Vagina (tissue), 2 donors: ENCODE results near the gene FBXO36. TPM values are rescaled to one million over a fixed set of nuclear protein-coding genes. Genes with fewer than 3 reads are reported as not detected.
"Not testable (repeated sequence)": the region's sequence is repeated elsewhere in the genome, so short reads cannot be mapped to it uniquely, and the experiment has no call there.

Experiments
- DNase-seq, 2 donors: peaks; one replicate each; pipeline ENCODE4 v3.0.0-alpha.2; 2017; ENCODE audit errors: extremely low spot score in 2 of 2
- H3K27ac ChIP-seq: fragments of 200-600 bp; sonication (generic); one replicate; pipeline ENCODE4 v1.5.1; 2019
- H3K27me3 ChIP-seq: fragments of 200-600 bp; sonication (generic); one replicate; pipeline ENCODE4 v1.5.1; 2019
- H3K36me3 ChIP-seq, 2 donors: fragments of 200-600 bp; sonication (generic); one replicate each; pipeline ENCODE4 v1.5.1; 2017 to 2019
- H3K4me1 ChIP-seq: fragments of 200-600 bp; sonication (generic); one replicate; pipeline ENCODE4 v1.5.1; 2019
- H3K4me3 ChIP-seq, 2 donors: fragments of 200-600 bp; sonication (generic); 1 replicate in 1 of 2; 2 replicates in 1 of 2; pipeline ENCODE4 v1.5.1; 2016 to 2019
- H3K9me3 ChIP-seq: fragments of 200-600 bp; sonication (generic); one replicate; pipeline ENCODE4 v1.5.1; 2019
- CTCF ChIP-seq, 3 experiments: fragments of 450-650 bp in 2 of 3; fragments of 200-600 bp in 1 of 3; sonication (generic) in 1 of 3; IDR thresholded peaks; one replicate each; pipeline ENCODE4 v1.5.1; 2017 to 2019; ENCODE audit warnings: antibody characterized with exemption in 3 of 3, mild to moderate bottlenecking in 2 of 3, moderate library complexity in 2 of 3
- POLR2A ChIP-seq, 2 donors: fragments of 450-650 bp; IDR thresholded peaks; one replicate each; pipeline ENCODE4 v1.6.1; 2017; ENCODE audit warnings: antibody characterized with exemption in 2 of 2, mild to moderate bottlenecking in 2 of 2, moderate library complexity in 2 of 2
- POLR2AphosphoS5 ChIP-seq, 2 donors: sonication (generic); formaldehyde crosslinking; IDR thresholded peaks; one replicate each; pipeline ENCODE4 v1.9.0; 2017; ENCODE audit warnings: antibody characterized with exemption in 2 of 2, mild to moderate bottlenecking in 2 of 2, low read depth in 1 of 2; ENCODE audit not compliant: insufficient read depth in 1 of 2
- intact Hi-C: fragments of 100-400 bp; cut with DNase I; formaldehyde crosslinking; loops from one replicate; pipeline ENCODE4 v1.15.1; 2023
- total RNA-seq: library from RNA; depleted of rRNA; stranded (reverse); fragments of >200 nt; gene quantifications from one replicate; pipeline ENCODE4 v1.2.3, GENCODE V29; 2016

Gene FBXO36
- total RNA-seq, 1 donor from 2014 or later = 1.7 TPM

- no peak overlapping the region for H3K27ac ChIP-seq
- DNase-seq = no peak
- H3K4me1 ChIP-seq = peaks cover 12% of the 10 kb centered on the region
- H3K4me3 ChIP-seq = no peak overlapping the region
- intact Hi-C loops = no loop called here
- no peaks in the 10 kb centered on the region for H3K9me3 ChIP-seq
- H3K36me3 ChIP-seq = no peaks in the 10 kb centered on the region
- no peak for TF ChIP-seq CTCF (IDR thresholded peaks at IDR 0.05)
- no peak for TF ChIP-seq POLR2AphosphoS5 (IDR thresholded peaks at IDR 0.05; ENCODE audit: insufficient read depth in 1 of 2, low read depth in 1 of 2)
- TF ChIP-seq POLR2A (IDR thresholded peaks at IDR 0.05) = no peak
- H3K27me3 ChIP-seq = no peaks in the 10 kb centered on the region
Observed at GRCh38 chr2:229888031-229888430, 34.3 kb upstream of the FBXO36 start.

GRCh38 chr2:229889023-229889422 lies 33.3 kb upstream of the FBXO36 start:
- no peaks in the 10 kb centered on the region for H3K9me3 ChIP-seq
- H3K36me3 ChIP-seq = no peaks in the 10 kb centered on the region
- DNase-seq = no peak
- intact Hi-C loops = no loop called here
- no peak overlapping the region for H3K4me3 ChIP-seq
- peaks cover 11% of the 10 kb centered on the region for H3K4me1 ChIP-seq
- no peak overlapping the region for H3K27ac ChIP-seq
- H3K27me3 ChIP-seq = no peaks in the 10 kb centered on the region
- TF ChIP-seq POLR2A (IDR thresholded peaks at IDR 0.05) (no peak), POLR2AphosphoS5 (IDR thresholded peaks at IDR 0.05; ENCODE audit: insufficient read depth in 1 of 2, low read depth in 1 of 2) (no peak), CTCF (IDR thresholded peaks at IDR 0.05) (no peak)

GRCh38 chr2:229896857-229897256 lies 25.4 kb upstream of the FBXO36 start:
- Histone ChIP-seq H3K27ac (no peak overlapping the region), H3K4me1 (peaks cover 53% of the 10 kb centered on the region), H3K27me3 (no peaks in the 10 kb centered on the region), H3K36me3 (no peaks in the 10 kb centered on the region), H3K4me3 (no peak overlapping the region), H3K9me3 (no peaks in the 10 kb centered on the region)
- DNase-seq = no peak
- TF ChIP-seq POLR2AphosphoS5 (IDR thresholded peaks at IDR 0.05; ENCODE audit: insufficient read depth in 1 of 2, low read depth in 1 of 2) (no peak), CTCF (IDR thresholded peaks at IDR 0.05) (no peak)
- intact Hi-C loops = no loop called here

DNA sequence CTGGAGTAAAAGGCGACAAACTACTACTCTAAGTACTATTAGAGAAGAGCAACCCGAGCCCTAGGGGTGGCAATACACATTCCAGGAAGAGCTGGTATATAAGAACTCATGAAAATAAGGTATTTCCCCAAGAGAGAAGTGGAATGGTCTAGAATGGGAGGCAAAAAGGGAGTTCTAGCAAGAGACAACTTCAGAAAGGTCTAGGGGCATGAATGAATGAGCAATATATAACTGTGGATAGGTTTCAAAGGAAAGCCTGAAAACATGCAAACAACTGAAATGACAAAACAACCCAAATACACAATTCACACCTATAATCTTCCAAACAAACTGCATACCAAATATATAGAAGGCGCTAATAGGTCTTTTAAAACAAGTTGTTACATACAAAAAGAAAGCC lies 22.7 kb upstream of the FBXO36 start:
- no peak for TF ChIP-seq POLR2AphosphoS5 (IDR thresholded peaks at IDR 0.05; ENCODE audit: insufficient read depth in 1 of 2, low read depth in 1 of 2)
- H3K9me3 ChIP-seq = no peaks in the 10 kb centered on the region
- peaks cover 59% of the 10 kb centered on the region for H3K4me1 ChIP-seq
- H3K36me3 ChIP-seq = no peaks in the 10 kb centered on the region
- intact Hi-C loops = no loop called here
- H3K27me3 ChIP-seq = no peaks in the 10 kb centered on the region
- no peak for DNase-seq
- H3K4me3 ChIP-seq = no peak overlapping the region
- H3K27ac ChIP-seq = no peak overlapping the region

GRCh38 chr2:229900012-229900411 lies 22.3 kb upstream of the FBXO36 start:
- Histone ChIP-seq H3K4me3 (no peak overlapping the region), H3K9me3 (no peaks in the 10 kb centered on the region), H3K36me3 (no peaks in the 10 kb centered on the region), H3K4me1 (peaks cover 59% of the 10 kb centered on the region), H3K27me3 (no peaks in the 10 kb centered on the region), H3K27ac (no peak overlapping the region)
- DNase-seq = no peak
- intact Hi-C loops = no loop called here
- TF ChIP-seq CTCF (IDR thresholded peaks at IDR 0.05) (no peak), POLR2AphosphoS5 (IDR thresholded peaks at IDR 0.05; ENCODE audit: insufficient read depth in 1 of 2, low read depth in 1 of 2) (no peak)

DNA sequence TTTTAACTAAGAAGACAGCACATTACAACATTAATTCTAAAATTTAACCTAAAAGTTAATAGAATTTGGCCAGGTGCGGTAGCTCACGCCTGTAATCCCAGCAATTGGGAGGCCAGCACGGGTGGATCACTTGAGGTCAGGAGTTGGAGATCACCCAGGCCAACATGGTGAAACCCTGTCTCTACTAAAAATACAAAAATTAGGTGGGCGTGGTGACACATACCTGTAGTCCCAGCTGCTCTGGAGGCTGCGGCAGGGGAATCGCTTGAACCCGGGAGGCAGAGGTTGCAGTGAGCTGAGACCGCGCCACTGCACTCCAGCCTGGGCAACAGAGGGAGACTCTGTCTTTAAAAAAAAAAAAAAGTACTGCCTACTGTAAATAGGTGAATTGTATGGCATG lies 21.8 kb upstream of the FBXO36 start:
- not testable (repeated sequence) for H3K27ac ChIP-seq, DNase-seq

More for the DNA sequence above, 21.8 kb upstream of the FBXO36 start:
- intact Hi-C loops, H3K36me3 ChIP-seq, H3K27me3 ChIP-seq, H3K9me3 ChIP-seq, H3K4me3 ChIP-seq: not testable (repeated sequence)
- H3K4me1 ChIP-seq = peaks cover 55% of the 10 kb centered on the region
